AG04449 (cell line): ENCODE measurements around the gene C2CD3.
"Not testable (repeated sequence)": the region's sequence is repeated elsewhere in the genome, so short reads cannot be mapped to it uniquely, and the experiment has no call there.

Experiments
- CTCF ChIA-PET: fragments of 350-600 bp; formaldehyde crosslinking; extraction: SDS; loops from one replicate; lab custom pipeline; 2021; ENCODE audit warnings: antibody characterized with exemption; lab: Yijun Ruan, JAX
- POLR2A ChIA-PET: fragments of 400-600, 350-600 bp; formaldehyde crosslinking; extraction: SDS; loops from one replicate; lab custom pipeline; 2020; ENCODE audit warnings: antibody characterized with exemption, inconsistent platforms; lab: Yijun Ruan, JAX
- DNase-seq: peaks from one replicate; pipeline ENCODE4 v3.0.0-alpha.2; 2010; ENCODE audit warnings: low read depth, low spot score
- H3K4me3 ChIP-seq: 2 replicates; pipeline ENCODE4 v1.5.1; 2011; ENCODE audit warnings: low read depth, mild to moderate bottlenecking, control low read depth, low read length
- CTCF ChIP-seq: IDR thresholded peaks from one replicate; pipeline ENCODE4 v1.5.1; 2011; ENCODE audit warnings: mild to moderate bottlenecking, moderate library complexity, low read length, control low read depth, inconsistent platforms; ENCODE audit not compliant: insufficient read depth; ENCODE audit errors: missing control alignments

The C2CD3 gene

GRCh38 chr11:74085542-74085892 lies 85.3 kb downstream of the C2CD3 start:
- no peak for DNase-seq
- ChIA-PET POLR2A (no interaction called here), CTCF (no interaction called here)
- no peak for TF ChIP-seq CTCF
- no peak overlapping the region for H3K4me3 ChIP-seq

GRCh38 chr11:74084796-74085541 lies 85.8 kb downstream of the C2CD3 start:
- no peak overlapping the region for H3K4me3 ChIP-seq
- CTCF ChIA-PET, result interaction anchor here (0.8 kb wide), 1 partner anchor 121 kb away, joined by 3 read pairs; no protein-coding TSS in a partner anchor
- POLR2A ChIA-PET, result interaction anchor here (0.7 kb wide), 1 partner anchor 32 kb away, joined by 3 read pairs; no protein-coding TSS in a partner anchor
- DNase-seq, result no peak
- TF ChIP-seq CTCF, result no peak

GRCh38 chr11:74083927-74084326 lies 86.9 kb downstream of the C2CD3 start:
- DNase-seq, H3K4me3 ChIP-seq: not testable (repeated sequence)
- CTCF ChIA-PET, result interaction anchor here (0.9 kb wide), 1 partner anchor 16 kb away, joined by 3 read pairs; no protein-coding TSS in a partner anchor
- POLR2A ChIA-PET, result interaction anchor here (0.7 kb wide), 1 partner anchor 31 kb away, joined by 3 read pairs; no protein-coding TSS in a partner anchor

- H3K4me3 ChIP-seq, result no peak overlapping the region
- no peak for DNase-seq
- no peak for TF ChIP-seq CTCF
- ChIA-PET CTCF (interaction anchor here (1.0 kb wide), 1 partner anchor 118 kb away, joined by 3 read pairs; no protein-coding TSS in a partner anchor), POLR2A (no interaction called here)
Measured at GRCh38 chr11:74081428-74081827, 89.4 kb downstream of the C2CD3 start.

GRCh38 chr11:74077193-74077592 lies 93.6 kb downstream of the C2CD3 start:
- no peak for TF ChIP-seq CTCF
- no peak for DNase-seq
- H3K4me3 ChIP-seq, result no peak overlapping the region
- POLR2A ChIA-PET, result no interaction called here
- CTCF ChIA-PET, result no interaction called here

- ChIA-PET CTCF (no interaction called here), POLR2A (no interaction called here)
- H3K4me3 ChIP-seq, result no peak overlapping the region
- TF ChIP-seq CTCF, result no peak
- DNase-seq, result no peak
Measured at GRCh38 chr11:74072721-74073120, 98.1 kb downstream of the C2CD3 start.
